Measurements from ENCODE around the gene FAHD2A. TPM values are rescaled to one million over a fixed set of nuclear protein-coding genes. Genes with fewer than 3 reads are reported as not detected.
"Not testable (repeated sequence)": the region's sequence is repeated elsewhere in the genome, so short reads cannot be mapped to it uniquely, and the experiment has no call there.

Gene FAHD2A
- total and polyA plus RNA-seq, 5 experiments from 2014 or later, result 19.3 to 35.2 (median 21.5) TPM

GRCh38 chr2:95435162-95435871 lies 32.8 kb downstream of the FAHD2A start:
- H3K4me3 Mint-ChIP-seq, H3K36me3 Mint-ChIP-seq, POLR2A ChIA-PET, H3K9me3 Mint-ChIP-seq, ATAC-seq, DNase-seq, H3K4me1 Mint-ChIP-seq, H3K27ac Mint-ChIP-seq: not testable (repeated sequence)
- H3K27me3 Mint-ChIP-seq, result peaks cover 0 to 10% (median 4%) of the 10 kb centered on the region in 5 donors

GRCh38 chr2:95435872-95436209 lies 33.3 kb downstream of the FAHD2A start:
- POLR2A ChIA-PET, H3K4me3 Mint-ChIP-seq, H3K9me3 Mint-ChIP-seq, DNase-seq, H3K27ac Mint-ChIP-seq, H3K36me3 Mint-ChIP-seq, ATAC-seq, H3K4me1 Mint-ChIP-seq: not testable (repeated sequence)
- peaks cover 0 to 10% (median 4%) of the 10 kb centered on the region in 5 donors for H3K27me3 Mint-ChIP-seq

GRCh38 chr2:95442474-95443099 lies 40.1 kb downstream of the FAHD2A start:
- H3K27ac Mint-ChIP-seq, H3K4me1 Mint-ChIP-seq, H3K27me3 Mint-ChIP-seq, H3K36me3 Mint-ChIP-seq, POLR2A ChIA-PET, H3K9me3 Mint-ChIP-seq, ATAC-seq, H3K4me3 Mint-ChIP-seq, DNase-seq: not testable (repeated sequence)

GRCh38 chr2:95445317-95445716 lies 42.8 kb downstream of the FAHD2A start:
- H3K9me3 Mint-ChIP-seq, POLR2A ChIA-PET, H3K27me3 Mint-ChIP-seq, H3K4me1 Mint-ChIP-seq, DNase-seq, H3K4me3 Mint-ChIP-seq, H3K27ac Mint-ChIP-seq, ATAC-seq, H3K36me3 Mint-ChIP-seq: not testable (repeated sequence)

- H3K4me1 Mint-ChIP-seq, DNase-seq, H3K9me3 Mint-ChIP-seq, H3K27me3 Mint-ChIP-seq, H3K4me3 Mint-ChIP-seq, ATAC-seq, H3K36me3 Mint-ChIP-seq, POLR2A ChIA-PET, H3K27ac Mint-ChIP-seq: not testable (repeated sequence)
Measured at GRCh38 chr2:95463292-95463691, 60.8 kb downstream of the FAHD2A start.

Other genes starting within 250 kb of the FAHD2A start
- 10 to 100 TPM; 42.3 to 43.9 TPM for gene ZNF514, start 242.9 kb upstream of the FAHD2A start, total RNA-seq
- gene ZNF514, start 242.9 kb upstream of the FAHD2A start, polyA plus RNA-seq, result 10 to 100 TPM; 10.0 to 11.2 (median 10.3) TPM
- 1 to 10 TPM; 4.0 to 4.7 TPM for gene ZNF2, start 236.9 kb upstream of the FAHD2A start, total RNA-seq
- gene ZNF2, start 236.9 kb upstream of the FAHD2A start, polyA plus RNA-seq, result 1 to 10 TPM; 2.5 to 4.2 (median 3.6) TPM
- 1 to 10 TPM; 3.0 to 4.0 TPM for gene ZNF892, start 195.2 kb upstream of the FAHD2A start, total RNA-seq
- 1 to 10 TPM in 1 of 3 donors, under 1 TPM in 2; 0.65 to 1.7 (median 0.88) TPM for gene ZNF892, start 195.2 kb upstream of the FAHD2A start, polyA plus RNA-seq
- under 1 TPM; 0.88 to 0.91 TPM for gene PROM2, start 128.3 kb upstream of the FAHD2A start, total RNA-seq
- not detected for gene PROM2, start 128.3 kb upstream of the FAHD2A start, polyA plus RNA-seq
- gene KCNIP3, start 105.4 kb upstream of the FAHD2A start, total RNA-seq, result not detected
- gene KCNIP3, start 105.4 kb upstream of the FAHD2A start, polyA plus RNA-seq, result not detected
- not detected for gene TRIM43B, start 82.0 kb downstream of the FAHD2A start, total RNA-seq
- gene TRIM43B, start 82.0 kb downstream of the FAHD2A start, polyA plus RNA-seq, result not detected
- gene TRIM43, start 189.3 kb downstream of the FAHD2A start, total RNA-seq, result not detected
- not detected for gene TRIM43, start 189.3 kb downstream of the FAHD2A start, polyA plus RNA-seq